ENCODE data around the gene TUBG2. TPM values are rescaled to one million over a fixed set of nuclear protein-coding genes. Genes with fewer than 3 reads are reported as not detected.

TUBG2 gene
- total RNA-seq, 1 donor from 2014 or later: 16.8 TPM

DNA sequence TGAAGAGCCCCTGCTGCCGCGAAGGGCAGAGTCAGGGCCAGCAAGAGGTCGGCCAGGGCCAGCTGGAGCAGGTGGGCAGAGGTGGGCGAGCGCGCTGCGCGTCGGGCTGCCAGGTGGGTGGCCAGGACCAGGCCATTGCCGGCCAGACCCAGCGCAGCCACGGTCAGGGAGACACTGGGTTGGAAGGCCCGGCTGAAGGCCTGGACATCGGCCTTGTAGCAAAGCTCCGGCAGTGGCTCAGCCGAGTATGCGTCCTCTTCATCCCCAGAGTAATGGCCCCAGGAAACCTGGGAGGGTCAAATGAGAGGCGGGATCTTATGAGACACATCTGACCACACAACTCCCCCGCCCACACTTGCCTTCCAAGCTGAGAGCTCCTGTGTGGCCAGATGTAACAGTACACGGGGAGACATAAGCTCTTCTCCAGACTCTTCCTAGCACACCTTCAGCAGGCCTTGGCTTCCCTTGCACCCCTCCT, 21.3 kb downstream of the TUBG2 start:
- intact Hi-C loops (cut with DNase I): no loop called here
- H3K9me3 ChIP-seq: no peaks in the 10 kb centered on the region

DNA sequence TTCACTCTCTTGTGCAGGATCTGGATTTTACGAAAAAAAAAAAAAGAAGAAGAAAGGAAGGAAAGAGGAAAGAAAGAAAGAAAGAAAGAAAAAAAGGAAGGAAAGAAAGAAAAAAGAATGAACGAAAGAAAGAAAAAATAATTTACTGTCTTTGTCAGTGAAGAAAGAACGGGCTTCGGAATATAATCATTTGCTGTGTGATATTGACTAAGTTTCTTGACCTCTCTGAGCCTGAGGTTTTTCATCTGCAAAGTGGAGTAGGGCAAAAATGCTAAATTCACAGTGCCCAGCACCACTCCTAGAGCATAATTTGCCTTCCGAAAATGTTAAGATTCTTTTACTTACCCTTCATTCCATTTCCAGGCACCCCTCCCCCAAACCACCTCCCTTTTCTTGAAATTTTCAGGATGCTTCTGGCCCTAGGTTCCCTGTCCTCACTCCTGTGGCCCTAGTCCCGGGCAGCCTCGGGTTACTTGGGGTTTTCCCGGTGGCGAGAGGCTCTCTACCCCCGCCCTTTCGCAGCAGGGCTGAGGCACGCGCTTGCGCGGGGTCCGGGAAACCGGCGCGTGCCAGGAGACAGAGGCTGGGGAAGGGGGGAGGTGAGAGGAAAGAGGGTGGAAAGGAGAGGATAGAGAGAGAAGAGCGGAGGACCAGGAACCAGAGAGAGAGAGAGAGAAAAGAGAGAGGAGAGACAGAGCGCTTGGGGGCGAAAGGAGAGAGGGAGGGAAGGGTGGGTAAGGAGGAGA, 23.1 kb downstream of the TUBG2 start, which contains the start of gene CNTNAP1:
TSS of gene CNTNAP1 (plus strand) at position 556 of the 746 bp plus-strand sequence. CDS start 299 bp downstream, outside the sequence.
- ATAC-seq (peak in 1 of 2 donors; percentile 7), DNase-seq (no peak)
- Histone ChIP-seq H3K27ac (peak within 1 kb of the TSS; percentile 43), H3K27me3 (ENCODE audit: low read depth) (no peaks in the 10 kb centered on the region), H3K9me3 (no peaks in the 10 kb centered on the region), H3K36me3 (peaks cover 7% of the 10 kb centered on the region), H3K4me1 (peaks cover 64% of the 10 kb centered on the region), H3K4me3 (peak within 1 kb of the TSS; percentile 47)
- intact Hi-C loops (cut with DNase I): no loop called here
- no peak for TF ChIP-seq CTCF (IDR thresholded peaks at IDR 0.05)

More for the DNA sequence above, 21.3 kb downstream of the TUBG2 start:
- ATAC-seq: no peak
- Histone ChIP-seq H3K4me1 (peaks cover 72% of the 10 kb centered on the region), H3K4me3 (peak overlapping the region; percentile 95), H3K36me3 (peaks cover 4% of the 10 kb centered on the region), H3K27ac (peak overlapping the region; percentile 94), H3K27me3 (ENCODE audit: low read depth) (peaks cover 11% of the 10 kb centered on the region)
- no peak for DNase-seq
- TF ChIP-seq CTCF (IDR thresholded peaks at IDR 0.05): no peak

DNA sequence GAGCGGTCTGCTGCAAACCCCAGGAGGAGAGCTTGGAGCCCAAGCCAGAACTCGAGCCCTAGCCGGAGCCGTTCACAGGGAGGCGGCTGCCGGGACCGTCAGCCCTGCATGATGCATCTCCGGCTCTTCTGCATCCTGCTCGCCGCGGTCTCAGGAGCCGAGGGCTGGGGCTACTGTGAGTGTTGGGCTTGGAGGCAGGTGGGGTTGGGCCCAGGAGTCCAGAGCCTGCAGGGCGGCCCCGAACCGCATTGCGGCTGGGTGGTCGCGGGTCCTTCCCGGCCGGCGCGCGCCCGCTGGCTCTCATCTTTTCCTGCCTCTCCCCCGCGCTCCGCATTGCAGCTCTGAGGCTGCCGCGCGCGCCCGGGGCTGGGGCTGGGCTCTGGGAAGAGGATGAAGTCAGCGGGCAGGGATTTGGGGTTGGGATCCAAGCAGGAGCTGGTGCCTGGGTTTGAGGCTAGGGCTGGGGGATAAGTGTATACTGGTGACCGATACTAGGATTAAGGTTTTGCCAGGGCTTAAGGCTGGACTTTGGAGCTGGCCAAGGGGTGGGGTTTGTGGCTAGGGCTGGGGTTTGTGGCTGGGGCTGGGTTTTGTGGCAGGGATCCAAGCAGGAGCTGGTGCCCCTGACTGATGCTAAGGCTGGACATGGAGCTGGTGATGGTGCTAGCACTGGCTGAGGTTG, 23.8 kb downstream of the TUBG2 start:
- H3K4me1 ChIP-seq: peaks cover 58% of the 10 kb centered on the region
- intact Hi-C loops (cut with DNase I): no loop called here
- no peaks in the 10 kb centered on the region for H3K9me3 ChIP-seq
- no peak for ATAC-seq
- TF ChIP-seq CTCF (IDR thresholded peaks at IDR 0.05): no peak
- no peak for DNase-seq
- H3K4me3 ChIP-seq: peak overlapping the region; percentile 47
- no peaks in the 10 kb centered on the region for H3K27me3 ChIP-seq (ENCODE audit: low read depth)
- peaks cover 7% of the 10 kb centered on the region for H3K36me3 ChIP-seq
- H3K27ac ChIP-seq: peak overlapping the region; percentile 43

DNA sequence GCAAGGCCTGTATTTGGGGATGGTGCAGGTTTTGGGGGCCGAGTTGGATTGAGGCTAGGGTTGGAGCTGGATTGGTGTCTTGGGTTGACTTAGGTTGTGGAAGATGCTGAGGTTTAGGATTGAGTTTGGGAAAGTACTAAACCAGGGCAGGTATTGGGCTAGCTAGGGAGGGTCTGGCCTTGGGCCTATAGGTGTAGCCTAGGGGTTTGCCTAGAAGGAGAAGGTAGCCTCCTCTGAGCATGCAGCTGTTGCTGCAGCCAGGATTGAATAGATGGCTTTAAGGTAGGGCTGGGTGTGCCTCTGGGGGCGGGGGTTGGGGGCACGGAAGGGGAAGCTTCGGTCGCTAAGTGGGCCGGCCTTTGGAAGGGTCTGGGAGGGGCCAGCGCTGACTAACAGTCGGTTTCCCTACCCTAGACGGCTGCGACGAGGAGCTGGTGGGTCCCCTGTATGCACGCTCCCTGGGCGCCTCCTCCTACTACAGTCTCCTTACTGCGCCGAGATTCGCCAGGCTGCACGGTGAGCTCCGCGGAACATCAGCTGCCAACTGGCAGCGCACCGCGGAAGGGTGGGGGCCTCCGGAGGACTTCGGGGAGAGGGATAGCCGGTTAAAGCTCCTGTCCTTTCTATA, 24.4 kb downstream of the TUBG2 start:
- Histone ChIP-seq H3K27ac (no peak overlapping the region), H3K9me3 (no peaks in the 10 kb centered on the region), H3K4me1 (peaks cover 55% of the 10 kb centered on the region), H3K4me3 (peak overlapping the region; percentile 47), H3K27me3 (ENCODE audit: low read depth) (no peaks in the 10 kb centered on the region), H3K36me3 (peaks cover 7% of the 10 kb centered on the region)
- ATAC-seq (peak; percentile 13 to 22), DNase-seq (peak; percentile 71)
- TF ChIP-seq CTCF (IDR thresholded peaks at IDR 0.05): no peak
- intact Hi-C loops (cut with DNase I): no loop called here

GRCh38 chr17:42684929-42685556, 26.0 kb downstream of the TUBG2 start:
- no peak overlapping the region for H3K4me3 ChIP-seq
- ATAC-seq (no peak), DNase-seq (no peak)
- H3K27me3 ChIP-seq (ENCODE audit: low read depth): no peaks in the 10 kb centered on the region
- peaks cover 40% of the 10 kb centered on the region for H3K4me1 ChIP-seq
- no peaks in the 10 kb centered on the region for H3K9me3 ChIP-seq
- peaks cover 13% of the 10 kb centered on the region for H3K36me3 ChIP-seq
- no peak overlapping the region for H3K27ac ChIP-seq
- intact Hi-C loops (cut with DNase I): no loop called here
- no peak for TF ChIP-seq CTCF (IDR thresholded peaks at IDR 0.05)
